Stimulated activated CD8-positive, alpha-beta memory T cell treated with anti-CD3 and anti-CD28 coated beads, Interleukin-7, amount 100 ng/mL, for 4 hours (primary cell): ENCODE data around the gene CAMK4.

Experiments
- DNase-seq, 2 donors: peaks; one replicate each; pipeline ENCODE4 v3.0.0-alpha.2; 2020; ENCODE audit warnings: low read depth in 2 of 2

Gene CAMK4

GRCh38 chr5:111532886-111533582, 308.9 kb downstream of the CAMK4 start:
- no peak for DNase-seq

- DNase-seq, result no peak
These were observed 311.8 kb downstream of the CAMK4 start for GRCh38 chr5:111535879-111536549.

GRCh38 chr5:111537141-111538024, 313.2 kb downstream of the CAMK4 start:
- DNase-seq, result no peak
